NT2/D1 (cell line): ENCODE measurements around the gene RNF217.

Experiments
- YY1 ChIP-seq: IDR thresholded peaks from 2 replicates; pipeline ENCODE4 v1.6.1; 2011; ENCODE audit not compliant: insufficient read length, insufficient read depth
- ZNF274 ChIP-seq: IDR thresholded peaks from 2 replicates; pipeline ENCODE4 v1.6.1; 2011; ENCODE audit warnings: mild to moderate bottlenecking, low read depth, low read length

DNA sequence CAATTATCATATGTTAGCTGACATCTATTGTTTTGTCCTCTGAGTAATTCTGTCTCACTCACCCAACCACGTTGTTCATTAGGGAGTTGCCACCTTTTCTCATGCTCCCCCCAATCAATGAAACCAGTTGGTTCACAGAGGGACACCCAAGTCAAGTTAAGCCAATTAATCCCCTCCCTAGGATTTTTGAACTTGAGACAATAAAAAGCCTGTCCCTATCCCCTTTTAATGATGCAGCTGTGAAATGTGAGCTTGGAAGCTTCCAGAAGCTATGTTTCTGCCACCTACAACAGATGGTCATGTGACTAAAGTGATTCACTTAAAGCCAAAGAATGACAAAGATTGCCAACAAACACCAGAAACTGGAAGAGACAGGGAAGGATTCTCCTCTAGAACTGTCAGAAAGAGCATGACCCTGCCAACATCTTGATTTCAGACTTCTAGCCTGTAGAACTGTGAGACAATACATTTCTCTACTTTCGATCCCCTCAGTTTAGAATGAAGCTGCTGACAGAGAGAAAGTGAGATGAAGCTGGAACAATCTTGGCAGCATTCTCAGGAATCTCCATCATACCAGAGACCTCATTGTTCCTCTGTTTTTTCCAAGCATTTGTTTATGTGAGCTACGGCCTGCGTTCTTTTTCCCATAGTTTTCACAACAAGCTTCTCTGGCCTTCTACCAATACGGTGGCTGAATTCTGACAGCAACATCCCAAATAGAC is 133.5 kb downstream of the RNF217 start:
- TF ChIP-seq YY1 (no peak), ZNF274 (no peak)
